Peyer's patch (tissue), 4 donors: Measurements from ENCODE around the gene SGTA.

Experiments
- POLR2A ChIP-seq, 2 donors: fragments of 450-650 bp; IDR thresholded peaks; one replicate each; pipeline ENCODE4 v1.5.1; 2017; ENCODE audit warnings: antibody characterized with exemption in 2 of 2, mild to moderate bottlenecking in 2 of 2, moderate library complexity in 2 of 2
- TF ChIP-seq, protein P1 (sequence below), 6 experiments: fragments of 450-650 bp in 4 of 6; fragments of 200-600 bp in 2 of 6; sonication (generic) in 1 of 6; IDR thresholded peaks; one replicate each; pipeline ENCODE4 v1.5.1; 2017 to 2019; ENCODE audit warnings: antibody characterized with exemption in 6 of 6, mild to moderate bottlenecking in 3 of 6, moderate library complexity in 1 of 6

DNA sequence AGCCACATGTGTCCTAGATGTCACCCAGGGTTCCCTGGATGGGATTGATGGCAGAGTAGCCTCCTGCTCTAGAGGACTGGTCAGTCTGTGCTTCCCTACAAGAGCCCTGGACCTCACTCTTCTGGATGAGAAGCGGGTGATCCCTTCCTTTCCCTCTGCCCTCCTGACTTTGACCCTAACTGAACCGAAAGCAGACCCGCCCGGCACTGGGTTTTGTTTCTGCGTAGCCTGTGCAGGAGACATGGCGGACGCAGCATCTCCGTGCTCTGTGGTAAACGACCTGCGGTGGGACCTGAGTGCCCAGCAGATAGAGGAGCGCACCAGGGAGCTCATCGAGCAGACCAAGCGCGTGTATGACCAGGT lies 7.1 kb upstream of the SGTA start:
- TF ChIP-seq, protein P1, sequence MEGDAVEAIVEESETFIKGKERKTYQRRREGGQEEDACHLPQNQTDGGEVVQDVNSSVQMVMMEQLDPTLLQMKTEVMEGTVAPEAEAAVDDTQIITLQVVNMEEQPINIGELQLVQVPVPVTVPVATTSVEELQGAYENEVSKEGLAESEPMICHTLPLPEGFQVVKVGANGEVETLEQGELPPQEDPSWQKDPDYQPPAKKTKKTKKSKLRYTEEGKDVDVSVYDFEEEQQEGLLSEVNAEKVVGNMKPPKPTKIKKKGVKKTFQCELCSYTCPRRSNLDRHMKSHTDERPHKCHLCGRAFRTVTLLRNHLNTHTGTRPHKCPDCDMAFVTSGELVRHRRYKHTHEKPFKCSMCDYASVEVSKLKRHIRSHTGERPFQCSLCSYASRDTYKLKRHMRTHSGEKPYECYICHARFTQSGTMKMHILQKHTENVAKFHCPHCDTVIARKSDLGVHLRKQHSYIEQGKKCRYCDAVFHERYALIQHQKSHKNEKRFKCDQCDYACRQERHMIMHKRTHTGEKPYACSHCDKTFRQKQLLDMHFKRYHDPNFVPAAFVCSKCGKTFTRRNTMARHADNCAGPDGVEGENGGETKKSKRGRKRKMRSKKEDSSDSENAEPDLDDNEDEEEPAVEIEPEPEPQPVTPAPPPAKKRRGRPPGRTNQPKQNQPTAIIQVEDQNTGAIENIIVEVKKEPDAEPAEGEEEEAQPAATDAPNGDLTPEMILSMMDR (IDR thresholded peaks at IDR 0.05) = no peak
- no peak for TF ChIP-seq POLR2A (IDR thresholded peaks at IDR 0.05)
